ENCODE results near the gene NPHS1.

- no peak for TF ChIP-seq EZH2 (IDR thresholded peaks at IDR 0.05; ENCODE audit: insufficient read depth, poor library complexity, severe bottlenecking)
- no peak for TF ChIP-seq EZH2phosphoT487 (IDR thresholded peaks at IDR 0.05; ENCODE audit: insufficient read depth, low read depth)
These were observed 9.4 kb upstream of the NPHS1 start for GRCh38 chr19:35861640-35862160.
